ENCODE measurements around the gene GRIN2A. TPM values are rescaled to one million over a fixed set of nuclear protein-coding genes. Genes with fewer than 3 reads are reported as not detected.

Gene GRIN2A
- total and polyA plus RNA-seq, 2 of the 8 experiments (the other 6 are each of a cell fraction or from before 2014, with no cell fraction given), result 0.18 to 1.8 TPM

DNA sequence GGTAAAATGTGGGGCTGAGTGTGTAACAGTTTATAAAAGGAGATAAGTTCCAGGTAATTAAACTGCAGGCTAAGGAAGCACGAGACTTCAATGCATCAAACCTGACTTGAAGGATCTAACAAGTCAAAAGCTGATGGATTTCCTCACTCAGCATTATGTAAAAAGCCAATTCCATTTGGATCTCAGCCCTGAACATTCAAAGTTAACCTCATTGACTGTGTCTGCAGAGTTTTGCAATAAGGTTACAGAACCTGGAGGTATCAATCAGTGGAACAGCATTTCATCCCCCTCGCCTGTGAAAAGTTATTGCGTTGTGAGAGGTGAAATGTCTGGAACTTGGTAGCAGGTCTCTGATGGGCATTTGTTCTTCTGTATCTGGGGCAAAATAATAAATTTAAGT lies 317.8 kb downstream of the GRIN2A start:
- POLR2A ChIA-PET (ENCODE audit: partially characterized antibody), result no interaction called here
- Histone ChIP-seq H3K14ac (ENCODE audit: insufficient read length) (no peak overlapping the region), H4K8ac (ENCODE audit: extremely low read depth, insufficient read depth, low read length) (no peak overlapping the region), H3K4me2 (ENCODE audit: insufficient read depth in 1 of 2, low read depth in 2 of 2, low read length in 2 of 2) (no peak overlapping the region), H2BK15ac (ENCODE audit: low read length) (no peak overlapping the region), H3K9me3 (ENCODE audit: insufficient read depth in 2 of 2, low read depth in 1 of 2, low read length in 1 of 2) (no peaks in the 10 kb centered on the region), H2BK12ac (ENCODE audit: low read depth, low read length) (no peak overlapping the region), H2BK5ac (ENCODE audit: low read depth, low read length) (no peak overlapping the region), H3K27me3 (replicated peaks in 1 of 4; ENCODE audit: control insufficient read depth in 3 of 4, extremely low read depth in 1 of 4, insufficient read depth in 3 of 4, low read length in 3 of 4) (no peaks in the 10 kb centered on the region), H3K4me1 (replicated peaks in 1 of 4; ENCODE audit: control insufficient read depth in 3 of 4, insufficient read depth in 4 of 4, low read length in 3 of 4) (no peaks in the 10 kb centered on the region), H3K23me2 (ENCODE audit: low read depth, low read length) (no peaks in the 10 kb centered on the region; the same call in 1 of the 2 replicates), H3K79me1 (ENCODE audit: low read depth, low read length) (no peaks in the 10 kb centered on the region), H3K4me3 (ENCODE audit: extremely low read depth in 1 of 4, insufficient read depth in 2 of 4, low read depth in 3 of 4, low read length in 4 of 4) (no peak overlapping the region), H2BK20ac (ENCODE audit: low read length) (no peak overlapping the region), H3K56ac (replicated peaks; ENCODE audit: insufficient read length, low read depth, low read length) (no peak overlapping the region), H3K79me2 (ENCODE audit: control insufficient read depth in 1 of 2, insufficient read depth in 2 of 2, low read length in 2 of 2) (no peaks in the 10 kb centered on the region), H2AFZ (ENCODE audit: low read length) (no peak overlapping the region), H3K4ac (replicated peaks; ENCODE audit: insufficient read length, low read depth, low read length) (no peak overlapping the region), H4K91ac (replicated peaks; ENCODE audit: insufficient read length, low read length) (no peak overlapping the region), H2BK120ac (replicated peaks; ENCODE audit: low read depth, low read length) (no peak overlapping the region), H3K18ac (ENCODE audit: extremely low read depth, low read length) (no peak overlapping the region), H4K5ac (ENCODE audit: insufficient read length, low read depth, low read length) (no peak overlapping the region), H4K20me1 (replicated peaks in 1 of 2; ENCODE audit: control insufficient read depth in 1 of 2, insufficient read depth in 2 of 2, low read length in 2 of 2) (no peaks in the 10 kb centered on the region), H3K23ac (ENCODE audit: insufficient read length) (no peak overlapping the region), H3K9ac (replicated peaks in 1 of 4; ENCODE audit: extremely low read depth in 1 of 4, low read depth in 3 of 4, low read length in 3 of 4) (no peak overlapping the region), H3K36me3 (ENCODE audit: control insufficient read depth in 2 of 4, insufficient read depth in 4 of 4, low read length in 3 of 4) (no peaks in the 10 kb centered on the region), H2AK5ac (ENCODE audit: low read depth, low read length) (no peak overlapping the region), H3K27ac (ENCODE audit: low read depth, low read length) (no peak overlapping the region)
- no peak for DNase-seq (ENCODE audit: low read depth in 1 of 2, low spot score in 2 of 2)
- CTCF ChIA-PET (ENCODE audit: partially characterized antibody), result interaction anchor here (0.7 kb wide), 1 partner anchor 89 kb away, joined by 3 read pairs; no protein-coding TSS in a partner anchor
- FAIRE-seq, result no peak
- TF ChIP-seq SAP30 (IDR thresholded peaks at IDR 0.05; ENCODE audit: insufficient read depth, insufficient replicate concordance, low read length), result no peak
- TF ChIP-seq BRCA1 (IDR thresholded peaks at IDR 0.05; ENCODE audit: low read depth, low read length), result no peak
- TF ChIP-seq CTBP2 (IDR thresholded peaks at IDR 0.05; ENCODE audit: borderline replicate concordance, insufficient read depth, insufficient read length, low read length), result no peak
- no peak for TF ChIP-seq TAF7 (optimal IDR thresholded peaks at IDR 0.05; ENCODE audit: borderline replicate concordance, low read depth, low read length)
- TF ChIP-seq GTF2F1 (IDR thresholded peaks at IDR 0.05; ENCODE audit: borderline replicate concordance, low read depth, low read length), result no peak
- TF ChIP-seq TBP (IDR thresholded peaks at IDR 0.05; ENCODE audit: low read depth, low read length), result no peak
- no peak for TF ChIP-seq TEAD4 (IDR thresholded peaks at IDR 0.05; ENCODE audit: low read depth, low read length)
- TF ChIP-seq TCF12 (IDR thresholded peaks at IDR 0.05; ENCODE audit: low read depth, low read length), result no peak
- no peak for TF ChIP-seq HDAC2 (IDR thresholded peaks at IDR 0.05; ENCODE audit: borderline replicate concordance in 1 of 2, low read depth in 2 of 2, low read length in 2 of 2)
- TF ChIP-seq SP1 (IDR thresholded peaks at IDR 0.05; ENCODE audit: low read depth, low read length), result no peak
- no peak for TF ChIP-seq RXRA (IDR thresholded peaks at IDR 0.05; ENCODE audit: insufficient read depth, low read depth, low read length)
- no peak for TF ChIP-seq CBX5 (IDR thresholded peaks at IDR 0.05; ENCODE audit: low read depth, low read length)
- 95% methylated on average over 3 of the region's 3 CpGs; no CpG with 5 or more reads in 1 of the 2 experiments for WGBS, 2 experiments (ENCODE audit: extremely low coverage in 1 of 2, insufficient coverage in 1 of 2, insufficient read length in 1 of 2, insufficient replicate concordance in 2 of 2, low coverage in 1 of 2, low lambda C conversion rate in 2 of 2, missing lambda C conversion rate in 1 of 2)
